Neural progenitor cell (in vitro differentiated cells): ENCODE measurements around the gene SLMAP. TPM values are rescaled to one million over a fixed set of nuclear protein-coding genes. Genes with fewer than 3 reads are reported as not detected.

Source experiments
- DNase-seq: peaks from one replicate; pipeline ENCODE4 v3.0.0-alpha.2; 2016; ENCODE audit warnings: low spot score
- H2AFZ ChIP-seq: fragments of 200-600 bp; sonication (generic); replicated peaks from 2 replicates; pipeline ENCODE4 v1.6.1; 2016; ENCODE audit warnings: antibody characterized with exemption
- H3F3A ChIP-seq: fragments of 200-600 bp; sonication (generic); 2 replicates; pipeline ENCODE4 v1.6.1; 2016; ENCODE audit warnings: antibody characterized with exemption, low read depth
- H3K27ac ChIP-seq: fragments of 200-600 bp; sonication (generic); 2 replicates; pipeline ENCODE4 v1.5.1; 2016; ENCODE audit warnings: mild to moderate bottlenecking
- H3K27me3 ChIP-seq: fragments of 200-600 bp; sonication (generic); 2 replicates; pipeline ENCODE4 v1.6.1; 2016; ENCODE audit warnings: mild to moderate bottlenecking, moderate library complexity
- H3K36me3 ChIP-seq: fragments of 200-600 bp; sonication (generic); 2 replicates; pipeline ENCODE4 v1.5.1; 2016
- H3K4me1 ChIP-seq: fragments of 200-600 bp; sonication (generic); 2 replicates; pipeline ENCODE4 v1.6.1; 2016; ENCODE audit warnings: mixed run types
- H3K4me2 ChIP-seq: fragments of 200-600 bp; sonication (generic); 2 replicates; pipeline ENCODE4 v1.6.1; 2016
- H3K4me3 ChIP-seq: fragments of 200-600 bp; sonication (generic); 2 replicates; pipeline ENCODE4 v1.5.1; 2016
- H3K79me2 ChIP-seq: fragments of 200-600 bp; sonication (generic); 2 replicates; pipeline ENCODE4 v1.6.1; 2016; ENCODE audit warnings: low read depth
- H3K9ac ChIP-seq: fragments of 200-600 bp; sonication (generic); 2 replicates; pipeline ENCODE4 v1.6.1; 2016
- H3K9me3 ChIP-seq: fragments of 200-600 bp; sonication (generic); 2 replicates; pipeline ENCODE4 v1.5.1; 2016; ENCODE audit warnings: low read depth
- H4K20me1 ChIP-seq: fragments of 200-600 bp; sonication (generic); 2 replicates; pipeline ENCODE4 v1.6.1; 2016; ENCODE audit warnings: low read depth
- H3K27ac Mint-ChIP-seq: 3 replicates; pipeline ENCODE4 v1.8.0; 2021; ENCODE audit warnings: mixed read lengths
- H3K27me3 Mint-ChIP-seq: 2 replicates; pipeline ENCODE4 v1.8.0; 2022; ENCODE audit warnings: low read depth, mild to moderate bottlenecking, inconsistent platforms, moderate library complexity, mixed read lengths; ENCODE audit not compliant: insufficient read depth
- H3K36me3 Mint-ChIP-seq: 3 replicates; pipeline ENCODE4 v1.8.0; 2021; ENCODE audit warnings: mixed read lengths
- H3K4me1 Mint-ChIP-seq: 3 replicates; pipeline ENCODE4 v1.8.0; 2021; ENCODE audit warnings: mixed read lengths
- H3K4me3 Mint-ChIP-seq: 3 replicates; pipeline ENCODE4 v1.8.0; 2021; ENCODE audit warnings: mild to moderate bottlenecking, moderate library complexity, mixed read lengths
- H3K9me3 Mint-ChIP-seq: 3 replicates; pipeline ENCODE4 v1.8.0; 2020; ENCODE audit warnings: mixed read lengths
- CTCF ChIP-seq: fragments of 200-600 bp; sonication (generic); IDR thresholded peaks from 2 replicates; pipeline ENCODE4 v1.5.1; 2017; ENCODE audit warnings: antibody characterized with exemption, mild to moderate bottlenecking
- EZH2 ChIP-seq: fragments of 200-600 bp; sonication (generic); IDR thresholded peaks from 2 replicates; pipeline ENCODE4 v1.6.1; 2017; ENCODE audit warnings: antibody characterized with exemption, mild to moderate bottlenecking, moderate library complexity
- EZH2phosphoT487 ChIP-seq: fragments of 200-600 bp; sonication (generic); IDR thresholded peaks from 2 replicates; pipeline ENCODE4 v1.6.1; 2017; ENCODE audit warnings: antibody characterized with exemption
- total RNA-seq: library from RNA; depleted of rRNA; stranded (reverse); fragments of >200 nt; gene quantifications from 2 replicates; pipeline ENCODE4 v1.2.3, GENCODE V29; 2015; ENCODE audit warnings: low replicate concordance

Gene SLMAP
- total RNA-seq, 1 donor from 2014 or later, result 59.4 TPM

- Mint-ChIP-seq H3K27ac (no peak overlapping the region), H3K36me3 (peaks cover 27% of the 10 kb centered on the region), H3K4me1 (peaks cover 2% of the 10 kb centered on the region), H3K27me3 (peaks cover 2% of the 10 kb centered on the region), H3K9me3 (no peaks in the 10 kb centered on the region), H3K4me3 (no peak overlapping the region)
- Histone ChIP-seq H3K4me1 (no peaks in the 10 kb centered on the region), H3K79me2 (peaks cover 96% of the 10 kb centered on the region), H3F3A (peaks cover 3% of the 10 kb centered on the region), H3K27me3 (no peaks in the 10 kb centered on the region), H3K9me3 (no peaks in the 10 kb centered on the region), H3K4me2 (no peak overlapping the region), H3K27ac (no peak overlapping the region), H4K20me1 (peaks cover 67% of the 10 kb centered on the region), H3K9ac (no peak overlapping the region), H2AFZ (no peak overlapping the region), H3K4me3 (no peak overlapping the region), H3K36me3 (no peaks in the 10 kb centered on the region)
- TF ChIP-seq EZH2phosphoT487 (no peak), CTCF (no peak), EZH2 (no peak)
- no peak for DNase-seq
Observed at GRCh38 chr3:57764794-57765193, 8.7 kb downstream of the SLMAP start.

- Mint-ChIP-seq H3K27ac (no peak overlapping the region), H3K4me3 (no peak overlapping the region), H3K36me3 (peaks cover 15% of the 10 kb centered on the region), H3K4me1 (no peaks in the 10 kb centered on the region), H3K9me3 (no peaks in the 10 kb centered on the region), H3K27me3 (no peaks in the 10 kb centered on the region)
- no peak overlapping the region for H3K4me3 ChIP-seq
- H3K79me2 ChIP-seq, result peaks cover 97% of the 10 kb centered on the region
- no peak overlapping the region for H3K9ac ChIP-seq
- no peak overlapping the region for H3K4me2 ChIP-seq
- H3K36me3 ChIP-seq, result no peaks in the 10 kb centered on the region
- no peak for DNase-seq
- no peaks in the 10 kb centered on the region for H3K9me3 ChIP-seq
- H3K27me3 ChIP-seq, result no peaks in the 10 kb centered on the region
- no peak overlapping the region for H3K27ac ChIP-seq
- no peak overlapping the region for H2AFZ ChIP-seq
- H4K20me1 ChIP-seq, result peaks cover 71% of the 10 kb centered on the region
- TF ChIP-seq CTCF, result no peak
- peaks cover 3% of the 10 kb centered on the region for H3F3A ChIP-seq
- H3K4me1 ChIP-seq, result no peaks in the 10 kb centered on the region
Observed at GRCh38 chr3:57768595-57768994, 12.5 kb downstream of the SLMAP start.

- no peak overlapping the region for H3K27ac Mint-ChIP-seq
- H4K20me1 ChIP-seq, result peaks cover 55% of the 10 kb centered on the region
Observed at GRCh38 chr3:57770009-57770827, 14.1 kb downstream of the SLMAP start.

More at GRCh38 chr3:57770009-57770827, 14.1 kb downstream of the SLMAP start:
- Mint-ChIP-seq H3K36me3 (peaks cover 10% of the 10 kb centered on the region), H3K4me3 (no peak overlapping the region), H3K9me3 (no peaks in the 10 kb centered on the region), H3K4me1 (no peaks in the 10 kb centered on the region), H3K27me3 (no peaks in the 10 kb centered on the region)
- no peak overlapping the region for H2AFZ ChIP-seq
- no peak overlapping the region for H3K4me2 ChIP-seq
- TF ChIP-seq CTCF, result no peak
- no peak for TF ChIP-seq EZH2phosphoT487
- no peak for TF ChIP-seq EZH2
- H3K4me1 ChIP-seq, result no peaks in the 10 kb centered on the region
- H3F3A ChIP-seq, result no peaks in the 10 kb centered on the region
- no peak overlapping the region for H3K9ac ChIP-seq
- H3K36me3 ChIP-seq, result no peaks in the 10 kb centered on the region
- no peaks in the 10 kb centered on the region for H3K27me3 ChIP-seq
- H3K4me3 ChIP-seq, result no peak overlapping the region
- DNase-seq, result no peak
- H3K9me3 ChIP-seq, result no peaks in the 10 kb centered on the region
- H3K79me2 ChIP-seq, result peaks cover 97% of the 10 kb centered on the region
- no peak overlapping the region for H3K27ac ChIP-seq
